GM13977 (cell line): ENCODE data around the gene GPAT3.

Experiments used
- DNase-seq: peaks from one replicate; pipeline ENCODE4 v3.0.0; 2012; ENCODE audit warnings: low spot score
- CTCF ChIP-seq: IDR thresholded peaks from 2 replicates; pipeline ENCODE4 v1.5.1; 2012; ENCODE audit warnings: mild to moderate bottlenecking, control low read depth; ENCODE audit not compliant: insufficient read depth; ENCODE audit errors: extremely low read depth, missing control alignments
- in situ Hi-C: fragments of 300-500 bp; cut with MboI; formaldehyde crosslinking; loops from one replicate; pipeline ENCODE4 v1.12.0; 2022; ENCODE audit warnings: low sequenced_read_pairs, low pct_unique_long_range_greater_than_20kb, mixed read lengths, inconsistent platforms; ENCODE audit not compliant: unreplicated experiment

GPAT3 gene

GRCh38 chr4:83552924-83553323, 17.0 kb downstream of the GPAT3 start:
- no peak for DNase-seq
- TF ChIP-seq CTCF, result no peak
- in situ Hi-C loops, result no loop called here

- in situ Hi-C loops, result no loop called here
- no peak for DNase-seq
- no peak for TF ChIP-seq CTCF
Measured at GRCh38 chr4:83556006-83556707, 20.2 kb downstream of the GPAT3 start.

- DNase-seq, result no peak
- in situ Hi-C loops, result no loop called here
- TF ChIP-seq CTCF, result no peak
Measured at GRCh38 chr4:83556816-83557215, 20.9 kb downstream of the GPAT3 start.

GRCh38 chr4:83558059-83558653, 22.2 kb downstream of the GPAT3 start:
- in situ Hi-C loops, result no loop called here

GRCh38 chr4:83558680-83559079, 22.8 kb downstream of the GPAT3 start:
- in situ Hi-C loops, result no loop called here
- no peak for TF ChIP-seq CTCF
- no peak for DNase-seq

More at GRCh38 chr4:83558059-83558653, 22.2 kb downstream of the GPAT3 start:
- TF ChIP-seq CTCF, result no peak
- no peak for DNase-seq

GRCh38 chr4:83560523-83560922, 24.6 kb downstream of the GPAT3 start:
- in situ Hi-C loops, result no loop called here
- TF ChIP-seq CTCF, result no peak
- no peak for DNase-seq

GRCh38 chr4:83561381-83561780, 25.5 kb downstream of the GPAT3 start:
- in situ Hi-C loops, result no loop called here
- TF ChIP-seq CTCF, result no peak
- DNase-seq, result no peak
